ENCODE data around the gene TRIM37.
"Not testable (repeated sequence)": the region's sequence is repeated elsewhere in the genome, so short reads cannot be mapped to it uniquely, and the experiment has no call there.

Gene TRIM37

DNA sequence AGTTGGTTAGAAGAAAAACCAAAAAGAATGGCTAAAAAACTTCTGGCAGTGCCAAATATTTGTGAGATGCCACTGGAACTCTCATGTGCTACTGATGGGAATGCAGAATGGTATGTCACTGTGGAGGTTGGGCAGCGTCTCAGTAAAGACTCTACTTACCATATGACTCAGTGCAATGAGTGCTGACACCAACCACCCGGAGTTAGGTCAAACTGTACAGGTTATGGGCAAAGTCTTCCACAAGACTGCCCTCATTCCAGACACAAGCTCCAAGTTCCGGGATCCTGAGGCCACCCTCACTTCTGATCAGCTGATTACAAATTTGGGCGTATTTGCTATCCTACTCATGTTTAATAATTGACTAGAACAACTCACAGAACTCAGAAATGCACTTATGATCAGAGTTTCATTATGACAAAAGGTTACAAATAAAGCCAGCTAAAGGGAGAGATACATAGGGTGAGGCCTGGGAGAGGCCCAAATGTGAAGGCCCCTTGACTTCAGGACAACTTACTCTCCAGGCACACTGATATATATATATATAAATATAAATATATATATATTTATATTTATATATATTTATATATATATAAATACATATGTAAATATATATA, 114.9 kb downstream of the TRIM37 start:
- DNase-seq, result no peak

DNA sequence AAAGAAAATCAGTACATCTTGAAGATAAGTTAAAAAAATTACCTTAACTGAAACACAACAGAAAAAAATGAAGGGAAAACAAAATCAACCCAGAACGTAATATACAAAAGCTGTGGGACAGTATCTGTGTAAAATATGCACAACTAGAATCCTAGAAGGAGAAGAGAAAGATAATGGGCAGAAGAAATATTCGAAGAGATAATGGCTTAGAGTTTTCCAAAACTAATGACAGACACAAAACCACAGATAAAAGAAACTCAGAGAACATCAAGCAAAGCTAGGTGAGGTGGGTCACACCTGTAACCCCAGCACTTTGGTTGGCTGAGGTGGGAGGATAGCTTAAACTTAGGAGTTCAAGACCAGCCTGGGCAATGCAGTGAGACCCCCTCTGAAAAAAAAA, 117.1 kb downstream of the TRIM37 start:
- no peak for DNase-seq

DNA sequence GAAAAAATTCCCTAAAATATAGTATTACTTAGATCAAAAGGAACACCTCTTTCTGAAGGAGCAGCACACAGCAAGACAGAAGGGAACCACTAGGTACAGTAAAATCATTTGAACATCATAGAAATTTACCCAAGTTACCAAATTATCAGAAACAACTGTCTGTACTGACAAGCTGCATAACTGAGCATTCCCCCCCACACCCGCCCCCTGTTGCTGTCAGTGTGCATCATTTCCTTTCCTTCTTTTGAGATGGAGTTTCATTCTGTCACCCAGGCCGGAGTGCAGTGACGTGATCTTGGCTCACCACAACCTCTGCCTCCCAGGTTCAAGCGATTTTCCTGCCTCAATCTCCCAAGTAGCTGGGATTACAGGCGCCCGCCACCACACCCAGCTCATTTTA, 120.7 kb downstream of the TRIM37 start:
- DNase-seq, result no peak

DNA sequence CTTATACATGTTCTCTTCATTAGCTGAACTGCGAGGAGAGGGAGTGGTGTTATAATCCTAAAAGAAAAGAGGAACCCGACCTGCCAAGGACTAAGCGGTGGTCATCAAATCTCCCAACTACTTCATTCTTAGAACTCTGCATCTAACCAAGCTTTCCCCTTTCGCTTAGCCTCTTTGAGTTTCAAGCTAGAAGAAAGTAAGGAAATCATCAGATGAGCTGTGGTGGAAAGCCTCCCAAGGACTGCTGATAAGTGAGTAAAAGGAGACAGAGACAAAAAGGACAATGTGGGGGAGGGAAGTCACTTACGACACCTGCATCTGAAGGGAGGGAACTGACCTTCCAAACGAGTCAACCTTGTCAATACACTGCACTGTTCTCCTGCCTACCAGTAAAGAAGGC, 121.3 kb downstream of the TRIM37 start:
- no peak for DNase-seq

DNA sequence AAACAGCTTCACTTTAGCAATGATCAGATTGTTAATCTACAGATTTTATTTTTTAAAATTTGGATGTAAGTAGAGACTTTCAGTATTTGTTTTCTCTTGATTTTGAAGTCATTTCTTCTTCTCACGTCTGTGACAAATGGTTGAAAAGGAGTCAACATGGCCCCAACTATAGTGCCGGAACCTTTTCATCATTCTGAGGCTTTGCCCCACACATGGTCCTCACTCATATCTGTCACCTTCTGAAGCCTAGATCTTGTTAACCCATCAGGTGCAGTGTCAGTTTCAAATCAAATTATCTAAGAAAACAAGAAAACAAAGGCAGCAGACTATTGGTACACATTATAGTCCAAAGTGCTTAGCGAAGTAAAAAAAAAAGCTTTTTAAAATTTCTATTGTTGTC, 124.1 kb downstream of the TRIM37 start:
- no peak for DNase-seq

DNA sequence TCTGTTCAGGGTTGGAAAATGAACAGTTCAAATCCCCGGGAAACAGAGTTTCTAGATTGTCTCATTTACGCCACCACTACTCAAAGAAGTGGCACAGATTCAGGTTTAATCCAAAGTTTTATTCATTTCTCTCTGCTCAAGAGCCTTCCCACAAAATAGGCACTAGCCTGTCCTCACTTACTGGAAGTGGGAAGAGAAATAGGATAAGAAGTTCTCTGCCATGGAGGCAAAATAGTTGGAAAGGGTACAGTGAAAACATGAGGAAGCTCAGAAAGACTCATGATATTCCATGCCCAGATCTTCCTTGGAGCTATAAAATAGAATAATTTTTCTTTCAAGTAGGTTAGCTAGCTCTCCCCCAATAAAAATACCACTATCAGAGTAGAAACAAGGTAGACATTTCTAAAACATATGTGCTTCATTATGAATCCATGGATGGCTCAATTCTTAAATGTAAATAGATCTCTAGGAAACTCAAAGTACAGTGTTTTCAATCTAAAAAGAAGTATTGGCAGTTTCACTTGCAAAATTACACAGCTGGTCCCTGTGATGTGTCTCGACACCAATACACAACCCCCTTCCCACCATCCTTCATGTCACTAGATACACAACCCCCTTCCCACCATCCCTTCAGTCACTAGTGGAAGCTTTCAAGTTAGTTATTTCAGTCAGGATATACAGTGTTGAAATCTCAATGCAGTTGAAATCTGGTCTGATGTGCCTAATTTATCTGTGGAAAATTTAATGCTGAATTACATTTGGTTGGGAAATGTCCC, 125.8 kb downstream of the TRIM37 start:
- DNase-seq, result no peak

DNA sequence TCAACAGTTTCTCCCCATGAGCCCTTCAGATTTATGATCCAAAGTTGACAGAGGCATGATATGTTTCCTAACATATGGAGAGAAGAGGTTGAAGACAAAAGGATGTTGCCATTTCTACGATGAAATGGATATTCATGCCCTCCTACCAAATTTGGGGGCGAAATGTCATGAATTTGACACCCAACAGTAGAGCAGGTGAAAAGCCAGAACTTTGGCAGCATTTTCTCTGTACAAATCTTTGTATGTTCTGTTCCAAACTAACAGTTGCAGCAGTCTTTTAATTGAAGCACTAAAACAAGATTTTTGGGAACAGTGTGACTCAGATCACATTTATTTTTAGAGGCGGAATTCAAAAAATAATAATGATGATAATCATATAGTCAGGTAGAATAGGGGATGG, 130.1 kb downstream of the TRIM37 start:
- DNase-seq, result no peak

DNA sequence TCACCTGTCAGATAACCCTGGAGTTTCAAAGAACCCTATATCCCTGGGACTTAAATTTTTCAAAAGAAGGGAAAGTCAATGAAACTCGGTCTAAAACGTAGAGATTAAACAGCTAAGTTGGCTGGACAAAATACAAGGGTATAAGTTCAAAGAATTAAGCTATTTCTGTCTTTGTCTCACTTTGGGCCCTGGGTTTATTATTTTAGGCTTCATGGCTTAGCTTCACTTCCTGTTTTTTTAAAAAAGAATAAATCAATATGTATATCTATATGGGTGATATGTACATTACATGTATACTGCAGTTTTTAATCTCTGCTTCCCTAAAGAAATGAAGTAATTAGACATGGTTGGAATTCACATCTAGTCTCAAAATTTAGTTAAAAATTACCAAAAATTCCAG, 132.3 kb downstream of the TRIM37 start:
- no peak for DNase-seq

DNA sequence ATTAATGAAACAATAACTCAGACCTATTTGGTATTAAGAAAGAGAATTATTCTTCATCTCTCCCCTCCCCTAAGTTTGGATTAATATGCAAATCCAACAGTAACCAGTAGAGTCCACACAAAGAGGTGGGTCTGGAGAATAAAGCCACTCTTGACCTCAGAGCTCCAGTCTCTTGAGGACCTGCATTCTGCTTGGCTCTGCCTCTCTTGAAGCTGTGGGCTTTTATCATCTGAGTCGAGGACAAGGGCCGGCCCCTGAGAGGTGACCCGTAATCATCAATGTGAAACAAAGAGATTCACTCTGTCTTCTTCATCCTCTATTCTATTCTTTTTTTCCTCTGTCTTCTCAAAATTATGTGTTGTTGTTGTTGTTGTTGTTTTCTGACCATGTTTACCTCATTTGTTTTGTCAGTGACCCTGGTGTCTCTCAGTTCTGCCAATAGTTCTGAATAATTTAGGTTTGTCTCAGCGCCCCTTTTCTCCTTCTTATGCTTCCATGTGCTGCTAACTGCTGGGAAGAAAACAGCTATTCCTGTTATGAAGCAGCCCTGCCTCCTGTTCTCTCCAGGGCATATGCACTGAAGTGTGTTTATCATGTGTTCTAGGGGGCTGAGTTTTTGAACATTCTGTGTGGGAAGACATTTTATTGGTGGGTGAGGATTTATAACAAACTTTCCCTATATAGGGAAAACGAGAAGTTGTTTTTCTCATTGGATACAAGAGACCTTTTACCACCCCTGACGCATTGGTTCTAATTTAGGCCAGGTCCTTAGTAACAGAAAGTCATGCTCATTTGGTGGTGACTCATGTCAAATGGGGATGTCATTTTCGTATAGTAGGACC, 135.8 kb downstream of the TRIM37 start:
- no peak for DNase-seq

DNA sequence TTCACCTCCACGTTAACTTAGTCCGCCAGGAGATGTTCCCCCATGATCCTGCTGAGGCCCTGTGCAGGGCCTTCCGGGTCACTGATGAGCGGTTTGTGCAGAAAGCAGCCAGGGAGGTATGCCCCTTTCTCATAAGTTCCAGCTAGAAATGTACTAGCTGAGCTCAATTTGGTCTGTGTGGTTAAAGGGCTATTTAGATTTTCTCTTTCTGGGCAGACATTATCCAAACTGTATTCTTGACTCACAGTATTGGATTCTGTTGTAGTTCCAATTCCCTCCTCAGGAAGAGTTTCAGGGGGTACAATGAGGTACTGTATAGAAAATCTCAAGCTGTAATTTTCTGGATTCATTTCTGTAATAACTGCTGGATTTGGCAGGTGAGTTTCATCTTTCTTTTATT, 137.1 kb downstream of the TRIM37 start:
- no peak for DNase-seq

DNA sequence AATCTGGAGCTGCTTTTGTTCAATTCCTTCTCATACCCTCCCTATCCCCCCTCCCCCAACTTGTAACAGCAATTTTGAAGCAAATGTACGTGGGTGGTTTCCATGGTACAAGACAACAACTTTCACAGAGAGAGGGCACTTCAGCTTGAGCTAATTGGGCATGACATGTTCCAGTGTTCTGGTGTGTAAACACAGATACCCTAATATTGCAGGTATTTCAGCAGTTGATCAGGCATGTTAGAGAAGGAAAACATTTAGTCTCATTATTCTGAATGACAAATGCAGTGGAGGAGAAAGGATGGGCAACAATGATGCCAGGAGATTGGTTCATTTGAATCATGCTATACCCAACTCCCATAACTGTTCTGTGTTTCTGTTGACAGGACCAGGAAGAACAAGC, 137.5 kb downstream of the TRIM37 start:
- no peak for DNase-seq

DNA sequence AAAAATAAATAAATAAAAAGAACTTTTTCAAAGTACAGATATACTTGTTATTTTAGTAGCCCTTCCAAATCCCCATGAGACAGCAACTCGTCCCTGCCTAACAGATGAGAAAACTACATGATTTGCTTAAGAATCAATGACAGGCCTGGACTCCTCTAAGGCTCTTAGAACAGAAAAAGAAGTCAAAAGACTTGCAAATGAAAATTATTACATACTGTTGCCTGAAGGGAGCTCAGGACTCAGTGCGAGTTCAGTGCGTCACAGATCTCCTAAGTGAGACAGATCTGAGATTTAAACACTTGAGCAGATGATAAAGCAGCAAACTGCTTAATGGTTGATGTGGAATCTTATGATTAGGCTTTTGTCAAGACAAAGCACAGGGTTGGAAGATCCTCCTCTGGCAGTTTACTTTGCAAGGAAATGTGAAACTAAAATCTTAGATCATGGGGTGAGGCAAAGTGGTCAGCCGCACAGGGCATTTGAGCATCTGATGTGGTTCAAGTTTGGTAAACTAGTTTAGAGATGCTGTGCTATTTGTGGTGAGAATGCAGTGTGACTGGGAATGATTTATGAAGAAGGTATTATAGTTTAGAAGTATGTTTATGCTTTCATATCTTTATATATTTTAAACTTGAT, 138.1 kb downstream of the TRIM37 start:
- DNase-seq, result no peak

DNA sequence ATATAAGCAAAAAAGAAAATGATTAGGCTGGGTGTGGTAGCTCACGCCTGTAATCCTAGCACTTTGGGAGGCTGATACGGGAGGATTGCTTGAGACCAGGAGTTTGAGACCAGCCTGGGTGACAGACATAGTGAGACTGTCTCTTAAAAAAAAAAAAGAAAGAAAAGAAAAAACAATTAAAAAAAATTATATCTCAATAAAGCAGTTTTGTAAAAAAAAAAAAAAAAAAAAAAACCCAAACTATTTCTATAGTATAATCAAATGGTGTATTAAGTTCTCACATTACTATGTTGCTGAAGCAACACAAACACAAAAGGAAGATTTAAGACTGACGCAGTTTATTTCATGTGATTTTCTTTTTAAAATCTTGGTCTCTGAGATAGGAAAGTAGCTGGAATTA, 140.5 kb downstream of the TRIM37 start:
- DNase-seq, result no peak

DNA sequence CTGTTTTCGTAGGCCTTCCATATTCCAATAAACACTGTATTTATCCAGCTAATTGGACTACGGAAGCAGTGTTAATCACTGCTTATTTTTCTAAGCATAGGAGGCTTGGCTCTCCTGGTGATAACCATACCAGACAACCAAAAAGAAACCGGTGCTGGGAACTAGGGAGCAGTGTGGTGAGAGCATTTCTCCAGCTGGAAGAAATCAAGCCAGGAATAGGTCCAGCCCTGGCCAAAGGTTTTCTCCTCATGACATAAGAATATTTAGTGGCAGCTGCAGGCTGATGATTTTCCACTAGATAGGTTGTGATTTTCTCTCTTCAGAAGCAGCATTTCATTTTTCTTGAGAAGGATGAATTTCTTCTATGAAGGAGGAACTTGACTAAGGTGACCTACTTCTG, 141.5 kb downstream of the TRIM37 start:
- no peak for DNase-seq

DNA sequence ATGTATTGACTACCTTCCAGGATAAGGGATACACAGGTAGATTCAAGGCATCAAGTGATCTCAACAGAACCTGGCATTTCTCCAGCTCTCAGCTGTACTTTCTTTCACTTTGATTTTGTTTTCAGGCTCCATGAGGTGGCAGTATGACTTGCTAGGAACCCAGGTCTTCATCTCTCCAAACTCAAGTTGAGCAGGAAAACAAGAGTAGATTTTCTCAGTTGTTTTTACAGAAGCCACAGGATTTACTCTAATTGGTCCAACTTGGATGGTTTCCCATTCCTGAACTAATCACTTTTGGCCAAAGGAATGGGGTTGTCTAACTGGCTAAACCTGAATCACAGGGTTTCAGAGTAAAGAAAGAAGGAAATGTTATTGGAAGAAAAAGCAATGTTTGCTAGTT, 146.6 kb downstream of the TRIM37 start:
- DNase-seq, result no peak

DNA sequence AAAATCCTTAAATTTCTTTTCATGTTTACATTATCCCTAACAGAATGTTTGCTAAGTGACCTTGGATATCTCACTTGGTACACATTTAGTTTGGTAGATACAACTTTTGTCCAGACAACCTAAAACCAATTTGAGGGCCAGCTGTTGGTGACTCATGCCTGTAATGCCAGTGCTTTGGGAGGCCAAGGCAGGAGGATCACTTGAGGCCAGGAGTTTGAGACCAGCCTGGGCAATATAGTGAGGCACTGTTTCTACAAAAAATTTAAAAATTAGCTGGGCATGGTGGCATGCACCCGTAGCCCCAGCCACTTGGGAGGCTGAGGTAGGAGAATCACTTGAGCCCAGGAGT, 149.0 kb downstream of the TRIM37 start:
- not testable (repeated sequence) for DNase-seq

DNA sequence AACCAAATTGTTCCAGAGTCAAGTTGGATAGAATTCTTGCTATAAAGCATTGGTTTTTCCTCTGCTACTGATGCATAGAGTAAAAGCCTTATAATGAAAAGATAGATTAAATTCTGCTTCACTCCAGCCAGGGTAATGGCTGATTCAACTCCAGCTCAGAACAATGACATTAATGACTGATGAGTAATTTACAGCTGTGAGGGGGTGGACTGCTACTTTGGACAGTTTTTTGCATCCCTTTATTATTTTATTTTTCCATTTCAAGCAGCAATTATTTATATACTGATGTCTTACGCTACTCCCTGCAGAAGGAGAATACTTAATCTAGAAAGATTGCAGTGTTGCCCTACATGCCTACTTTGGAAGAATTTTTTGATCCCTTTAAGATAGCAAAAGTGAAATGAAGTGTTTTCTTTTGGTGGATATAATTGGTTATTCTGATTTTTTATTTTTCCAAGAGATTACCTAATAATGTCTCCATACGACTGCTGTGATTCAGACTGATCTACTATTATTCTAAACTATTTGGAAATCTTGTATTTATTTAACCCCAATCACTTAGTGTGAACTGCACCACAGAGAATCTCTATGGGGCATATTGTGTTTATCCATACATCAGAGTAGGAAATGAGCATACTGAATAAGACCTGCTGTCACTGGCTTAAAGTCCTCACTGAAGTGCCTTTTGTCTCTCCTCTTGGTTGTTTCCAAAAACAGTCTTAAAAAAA, 149.5 kb downstream of the TRIM37 start:
- no peak for DNase-seq

DNA sequence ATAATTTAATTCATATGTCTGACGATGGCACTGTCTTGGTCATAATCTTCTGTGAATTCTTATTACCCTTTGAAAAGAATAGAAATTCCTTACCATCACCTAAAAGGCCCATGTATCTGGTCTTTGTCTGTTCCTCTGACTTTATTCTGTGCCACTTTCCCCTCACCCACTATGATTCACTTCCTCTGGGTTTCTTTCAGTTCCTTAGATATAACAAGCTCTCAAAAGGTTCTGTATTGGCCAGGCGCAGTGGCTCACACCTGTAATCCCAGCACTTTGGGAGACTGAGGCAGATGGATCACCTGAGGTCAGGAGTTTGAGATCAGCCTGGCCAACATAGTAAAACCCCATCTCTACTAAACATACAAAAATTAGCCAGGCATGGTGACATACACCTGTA, 152.3 kb downstream of the TRIM37 start:
- DNase-seq, result not testable (repeated sequence)

DNA sequence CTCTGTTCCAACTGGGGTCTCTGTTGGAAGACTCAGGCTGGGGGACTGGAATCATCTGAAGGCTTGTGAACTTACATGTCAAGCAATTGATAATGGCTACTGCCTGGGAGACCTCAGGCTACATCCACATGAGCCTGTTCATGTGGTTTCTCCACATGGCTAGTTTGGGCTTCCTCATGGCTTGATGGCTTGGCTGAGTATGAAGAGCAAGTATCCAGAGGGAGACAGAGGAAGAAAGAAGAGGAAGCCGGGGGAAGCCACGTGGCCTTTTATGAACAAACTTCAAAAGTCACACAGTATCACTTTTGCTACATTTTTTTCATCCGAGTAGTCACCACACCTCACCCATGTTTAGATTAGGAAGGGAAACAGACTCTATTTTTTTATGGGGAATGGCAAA, 158.9 kb downstream of the TRIM37 start:
- DNase-seq, result no peak

DNA sequence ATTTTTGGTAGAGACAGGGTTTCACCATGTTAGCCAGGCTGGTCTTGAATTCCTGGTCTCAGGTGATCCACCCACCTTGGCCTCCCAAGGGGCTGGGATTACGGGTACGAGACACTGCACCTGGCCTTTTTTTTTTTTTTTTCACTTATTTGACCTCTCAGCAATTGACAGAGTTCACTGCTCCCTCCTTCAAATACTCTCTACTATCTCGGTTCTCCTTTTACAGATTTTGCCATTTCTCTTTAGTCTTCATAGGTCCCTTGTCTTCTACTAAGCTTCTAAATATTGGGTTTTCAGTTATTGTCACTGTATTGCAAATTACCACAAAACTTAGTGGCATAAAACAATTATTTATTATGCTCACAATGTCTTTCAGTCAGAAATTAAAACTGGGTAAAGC, 159.3 kb downstream of the TRIM37 start:
- no peak for DNase-seq

DNA sequence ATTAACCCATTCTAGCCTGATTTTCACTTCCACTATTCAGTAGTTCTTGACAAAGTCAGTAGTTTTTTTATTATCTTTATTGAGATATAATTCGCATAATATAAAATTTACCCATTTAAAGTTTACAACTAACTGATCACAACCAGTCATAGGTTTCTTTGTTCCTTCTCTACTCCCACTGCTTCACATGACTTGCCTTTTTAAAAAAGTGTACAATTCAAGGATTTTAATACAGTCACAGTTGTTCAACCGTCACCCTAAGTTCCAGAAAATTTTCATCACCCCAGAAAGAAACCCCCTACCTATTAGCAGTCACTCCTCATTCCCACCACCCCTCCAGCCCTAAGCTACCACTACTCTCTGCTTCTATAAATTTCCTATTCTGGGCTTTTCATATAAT, 162.5 kb downstream of the TRIM37 start:
- DNase-seq, result no peak

DNA sequence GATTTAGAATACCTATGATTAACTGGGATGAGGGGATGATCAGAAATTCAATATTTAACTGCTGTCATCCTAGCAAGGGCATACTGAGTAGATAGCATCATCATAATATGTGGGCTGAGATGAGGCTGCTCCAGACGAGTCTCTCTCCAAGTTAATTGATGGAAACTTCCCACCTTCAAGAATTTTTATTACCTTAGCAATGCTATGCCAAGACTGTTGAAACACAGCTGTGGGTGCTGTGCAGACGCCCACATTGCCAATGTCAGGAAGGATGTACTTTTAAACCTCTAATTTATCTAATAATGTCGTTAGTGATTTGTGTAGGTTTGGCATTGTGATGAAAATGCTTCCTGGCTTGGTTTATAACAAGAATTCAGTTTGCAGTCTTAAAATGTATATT, 170.4 kb downstream of the TRIM37 start:
- DNase-seq, result no peak

DNA sequence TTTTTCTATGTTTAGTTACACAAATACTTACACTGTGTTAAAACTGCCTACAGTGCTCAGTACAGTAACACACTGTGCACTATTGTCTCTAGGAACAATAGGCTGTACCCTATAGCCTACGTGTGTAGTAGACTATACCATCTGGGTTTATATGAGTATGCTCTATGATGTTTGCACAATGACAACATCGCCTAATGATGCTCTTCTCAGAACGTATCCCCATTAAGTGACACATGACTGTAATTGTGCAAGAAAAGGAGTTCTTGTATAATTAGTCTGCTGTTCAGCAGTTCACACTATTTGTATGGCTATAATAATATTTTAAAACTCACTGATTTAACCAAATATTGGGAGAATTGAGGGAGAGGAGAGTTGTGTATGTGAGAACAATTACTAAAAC, 173.7 kb downstream of the TRIM37 start:
- DNase-seq, result no peak
